A549 treated with AZD2906 at 1 μM for 4 hours (cell line): Measurements from ENCODE around the gene PAPOLB. TPM values are rescaled to one million over a fixed set of nuclear protein-coding genes. Genes with fewer than 3 reads are reported as not detected.

Source experiments
- total RNA-seq: library from RNA; stranded (reverse); fragments of 200-300 nt; extraction: Qiagen RNA extraction; gene quantifications from 5 replicates; pipeline ENCODE4 v1.2.3, GENCODE V29; 2022

The PAPOLB gene
- total RNA-seq: not detected in 5 replicates

DNA sequence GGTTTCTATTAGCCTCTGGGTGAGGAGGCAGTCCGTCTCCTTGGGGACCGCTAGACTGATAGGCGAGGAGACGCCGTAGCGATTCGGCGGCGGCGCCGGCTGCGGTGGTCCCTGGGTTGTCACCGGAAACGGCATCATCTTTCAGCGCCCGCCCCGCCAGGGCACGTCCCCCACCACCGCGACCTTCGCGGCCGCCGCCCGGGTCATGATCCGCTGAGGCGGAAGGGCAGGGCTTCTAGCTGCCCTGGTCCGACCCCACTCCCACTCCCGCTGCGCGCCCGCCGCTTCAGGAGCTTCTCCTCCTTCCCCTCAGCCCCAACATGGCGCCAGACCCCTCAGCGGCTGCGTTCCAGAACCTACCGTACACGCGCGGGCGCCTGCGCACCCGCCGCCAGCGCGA is at the start of gene PAPOLB:
Gene PAPOLB (minus strand): TSS at position 358 of the 400 bp plus-strand sequence. CDS start 220 bp downstream, at position 138.

DNA sequence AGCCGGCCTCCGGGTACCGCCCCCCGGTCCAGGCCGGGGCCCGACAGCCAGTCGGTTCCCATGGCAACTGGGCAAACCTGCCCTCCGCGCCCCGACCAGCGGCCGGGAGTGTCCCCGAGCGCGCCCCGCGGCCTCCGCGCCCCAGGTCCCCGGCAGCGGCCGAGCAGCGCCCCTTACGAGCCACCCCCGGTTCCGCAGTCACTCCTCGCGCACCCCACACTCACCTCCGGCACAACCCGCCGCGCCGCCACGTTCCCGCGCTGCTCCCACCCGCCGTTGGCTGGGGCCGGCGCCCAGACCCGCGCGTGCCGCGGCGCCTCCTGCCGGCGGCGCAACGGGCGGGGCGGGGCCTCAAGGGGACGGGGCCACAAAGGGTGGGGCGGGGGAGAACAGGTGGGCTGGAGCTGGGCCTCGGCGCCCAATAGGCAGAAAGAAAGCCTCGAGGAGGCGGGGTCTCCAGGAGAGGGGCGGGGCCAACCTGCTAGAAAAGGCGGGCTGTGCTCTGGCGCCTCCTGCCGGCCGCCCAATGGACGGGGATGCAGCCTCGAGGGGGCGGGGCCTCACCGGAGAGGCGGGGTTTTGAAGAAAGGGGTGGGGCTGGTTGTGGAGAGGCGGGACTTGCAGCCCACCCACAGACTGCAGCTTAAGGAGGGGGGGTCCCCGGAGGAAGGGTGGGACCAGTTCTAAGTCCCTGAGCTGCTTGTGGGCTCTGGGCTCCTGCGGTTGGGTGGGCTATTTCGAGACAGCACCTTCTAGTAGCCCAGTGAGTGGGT is 21.7 kb upstream of the PAPOLB start, which contains the start of gene RADIL:
Gene RADIL (minus strand): TSS at position 345 of the 773 bp plus-strand sequence. CDS start 5,577 bp downstream, outside the sequence.

Other genes starting within 250 kb of the PAPOLB start
- 11.1 to 12.9 TPM (median 12.0 TPM) in 5 replicates for gene FOXK1, start 179.7 kb downstream of the PAPOLB start, total RNA-seq
- 19.6 to 40.4 TPM (median 31.7 TPM) in 5 replicates for gene AP5Z1, start 86.4 kb downstream of the PAPOLB start, total RNA-seq
- gene RADIL, start 21.7 kb upstream of the PAPOLB start, total RNA-seq: 1.2 to 2.5 TPM (median 1.9 TPM) in 5 replicates
- gene MMD2, start 97.2 kb upstream of the PAPOLB start, total RNA-seq: not detected in 5 replicates
- 5.0 to 7.1 TPM (median 5.5 TPM) in 5 replicates for gene RBAK, start 183.8 kb upstream of the PAPOLB start, total RNA-seq